Left lung (tissue), 10 donors: ENCODE results near the gene STAC2. TPM values are rescaled to one million over a fixed set of nuclear protein-coding genes. Genes with fewer than 3 reads are reported as not detected.
A peak's percentile ranks its signal among the peaks of the same experiment; 100 is the strongest.

Experiments used
- ATAC-seq: fragments of 200-7000 bp; cut with Tn5 transposase; one replicate; pipeline ENCODE4 v1.9.1; 2020; ENCODE audit warnings: moderate library complexity
- DNase-seq, 4 donors: peaks; one replicate each; pipeline ENCODE4 v3.0.0-alpha.2; 2013 to 2020
- H3K27ac ChIP-seq, 2 donors: fragments of 200-600 bp; sonication (generic) in 1 of 2; one replicate each; pipeline versions ENCODE4 v1.5.0 to v1.8.0; 2020 to 2021
- H3K27me3 ChIP-seq, 2 donors: fragments of 200-600 bp; sonication (generic) in 1 of 2; one replicate each; pipeline versions ENCODE4 v1.5.0 to v1.8.0; 2020 to 2021
- H3K36me3 ChIP-seq, 2 donors: fragments of 200-600 bp; sonication (generic) in 1 of 2; one replicate each; pipeline versions ENCODE4 v1.5.0 to v1.8.0; 2020 to 2021
- H3K4me1 ChIP-seq, 2 donors: fragments of 200-600 bp; one replicate each; pipeline ENCODE4 v1.8.0; 2021
- H3K4me3 ChIP-seq, 2 donors: fragments of 200-600 bp; sonication (generic) in 1 of 2; one replicate each; pipeline versions ENCODE4 v1.5.0 to v1.8.0; 2020 to 2021; ENCODE audit warnings: mild to moderate bottlenecking in 1 of 2
- H3K9me3 ChIP-seq, 2 donors: fragments of 200-600 bp; sonication (generic) in 1 of 2; one replicate each; pipeline versions ENCODE4 v1.5.0 to v1.8.0; 2020 to 2021
- CTCF ChIP-seq, 2 donors: fragments of 200-600 bp; sonication (generic) in 1 of 2; IDR thresholded peaks; one replicate each; pipeline versions ENCODE4 v1.5.0 to v1.8.0; 2021; ENCODE audit warnings: antibody characterized with exemption in 2 of 2
- intact Hi-C, 2 donors: fragments of 100-400 bp; cut with DNase I; formaldehyde crosslinking; loops; one replicate each; pipeline versions ENCODE4 v1.11.2 to v1.14.2; 2022
- polyA plus RNA-seq, 6 donors: library from polyadenylated mRNA; unstranded; fragments of 120-200 nt; gene quantifications; one replicate each; pipeline ENCODE4 v1.2.1, GENCODE V29; 2013; ENCODE audit not compliant: insufficient read length in 6 of 6
- total RNA-seq, 2 donors: library from RNA; stranded (reverse); fragmentation: NEBNext Ultra II Directional; extraction: Animal tissue kit (Norgen Biotek cat#: 25700); gene quantifications; one replicate each; pipeline ENCODE4 v1.2.1, GENCODE V29; 2021
- donor health status: DM: no; HTN: yes; CAD: no.
- donor health status: DM: no; HTN: no; CAD: no.

STAC2 gene
- total and polyA plus RNA-seq, 8 donors: 0.14 to 0.55 (median 0.23) TPM

GRCh38 chr17:39244016-39244599 lies 18.4 kb upstream of the STAC2 start:
- TF ChIP-seq CTCF (IDR thresholded peaks at IDR 0.05): no peak
- Histone ChIP-seq H3K36me3 (no peaks in the 10 kb centered on the region), H3K4me1 (peaks cover 2 to 10% of the 10 kb centered on the region in 2 donors), H3K27me3 (peaks cover 0 to 47% of the 10 kb centered on the region in 2 donors), H3K27ac (no peak overlapping the region), H3K4me3 (no peak overlapping the region), H3K9me3 (no peaks in the 10 kb centered on the region)
- DNase-seq: no peak
- no peak for ATAC-seq
- intact Hi-C loops: loop anchor here in 1 of 2 donors (5.0 kb wide), 1 partner anchor 262 kb away; no protein-coding TSS in a partner anchor

GRCh38 chr17:39243155-39243554 lies 17.4 kb upstream of the STAC2 start:
- H3K9me3 ChIP-seq: no peaks in the 10 kb centered on the region
- H3K4me1 ChIP-seq: peaks cover 2 to 17% of the 10 kb centered on the region in 2 donors
- no peak for DNase-seq
- intact Hi-C loops: loop anchor here in 1 of 2 donors (5.0 kb wide), 1 partner anchor 261 kb away; no protein-coding TSS in a partner anchor
- no peak for TF ChIP-seq CTCF (IDR thresholded peaks at IDR 0.05)
- ATAC-seq: no peak
- no peak overlapping the region for H3K4me3 ChIP-seq
- H3K36me3 ChIP-seq: no peaks in the 10 kb centered on the region
- H3K27ac ChIP-seq: no peak overlapping the region
- H3K27me3 ChIP-seq: peaks cover 0 to 57% of the 10 kb centered on the region in 2 donors

GRCh38 chr17:39240631-39241030 lies 14.9 kb upstream of the STAC2 start:
- TF ChIP-seq CTCF (IDR thresholded peaks at IDR 0.05): no peak
- intact Hi-C loops: loop anchor here in 1 of 2 donors (5.0 kb wide), 1 partner anchor 258 kb away; no protein-coding TSS in a partner anchor
- DNase-seq (no peak), ATAC-seq (no peak)
- peaks cover 0 to 61% of the 10 kb centered on the region in 2 donors for H3K27me3 ChIP-seq
- H3K4me3 ChIP-seq: no peak overlapping the region
- no peaks in the 10 kb centered on the region for H3K36me3 ChIP-seq
- H3K4me1 ChIP-seq: peaks cover 2 to 17% of the 10 kb centered on the region in 2 donors
- no peak overlapping the region for H3K27ac ChIP-seq
- H3K9me3 ChIP-seq: no peaks in the 10 kb centered on the region

GRCh38 chr17:39239640-39240314 lies 14.0 kb upstream of the STAC2 start:
- intact Hi-C loops: loop anchor here in 1 of 2 donors (5.0 kb wide), 1 partner anchor 257 kb away; no protein-coding TSS in a partner anchor
- DNase-seq (peak in 2 of 4 donors; percentile 34 to 85), ATAC-seq (peak; percentile 76)
- Histone ChIP-seq H3K36me3 (no peaks in the 10 kb centered on the region), H3K27ac (no peak overlapping the region), H3K4me1 (peaks cover under 1 to 15% of the 10 kb centered on the region in 2 donors), H3K9me3 (no peaks in the 10 kb centered on the region), H3K27me3 (peaks cover 0 to 69% of the 10 kb centered on the region in 2 donors), H3K4me3 (no peak overlapping the region)
- peak; percentile 30 to 63 for TF ChIP-seq CTCF (IDR thresholded peaks at IDR 0.05)

GRCh38 chr17:39238311-39238972 lies 12.7 kb upstream of the STAC2 start:
- Histone ChIP-seq H3K4me3 (no peak overlapping the region), H3K27ac (no peak overlapping the region), H3K9me3 (no peaks in the 10 kb centered on the region), H3K27me3 (peaks cover 0 to 58% of the 10 kb centered on the region in 2 donors), H3K36me3 (no peaks in the 10 kb centered on the region), H3K4me1 (peaks cover 0 to 7% of the 10 kb centered on the region in 2 donors)
- ATAC-seq (peak; percentile 51), DNase-seq (no peak)
- intact Hi-C loops: no loop called here
- TF ChIP-seq CTCF (IDR thresholded peaks at IDR 0.05): no peak
